ENCODE measurements around the gene CFAP210.

The CFAP210 gene

GRCh38 chr2:169709981-169710380 is 15.8 kb upstream of the CFAP210 start:
- ChIA-PET CTCF (no interaction called here), POLR2A (no interaction called here)
- no peaks in the 10 kb centered on the region for H3K4me1 ChIP-seq (ENCODE audit: control insufficient read depth, insufficient read depth, low read length)
- TF ChIP-seq SETDB1 (IDR thresholded peaks at IDR 0.05; ENCODE audit: insufficient read length, low read length) (no peak), ZNF555 (tag by site-specific recombination; conservative IDR thresholded peaks at IDR 0.05) (no peak), ZNF645 (tag by site-specific recombination; IDR thresholded peaks at IDR 0.05) (no peak), ZNF404 (tag by site-specific recombination; IDR thresholded peaks at IDR 0.05) (no peak), ZNF518A (tag by site-specific recombination; conservative IDR thresholded peaks at IDR 0.05; ENCODE audit: low read depth) (no peak), TCF7L2 (IDR thresholded peaks at IDR 0.05; ENCODE audit: borderline replicate concordance, low read depth, low read length) (no peak), ZNF561 (tag by site-specific recombination; IDR thresholded peaks at IDR 0.05; ENCODE audit: borderline replicate concordance) (no peak), BCL11B (tag by site-specific recombination; IDR thresholded peaks at IDR 0.05; ENCODE audit: low read depth) (no peak), ZNF211 (tag by site-specific recombination; IDR thresholded peaks at IDR 0.05; ENCODE audit: low read depth) (no peak), ZNF394 (tag by site-specific recombination; IDR thresholded peaks at IDR 0.05; ENCODE audit: borderline replicate concordance) (no peak), ZFP69B (tag by site-specific recombination; IDR thresholded peaks at IDR 0.05) (no peak), ZNF354C (tag by site-specific recombination; IDR thresholded peaks at IDR 0.05; ENCODE audit: borderline replicate concordance, low read depth) (no peak), ZSCAN5A (tag by site-specific recombination; IDR thresholded peaks at IDR 0.05) (no peak)
- peaks cover 0 to 13% of the 10 kb centered on the region in 2 experiments; a peak in 1 of 3 replicates for H3K36me3 ChIP-seq (ENCODE audit: control insufficient read depth in 2 of 2, insufficient read depth in 1 of 2, low read length in 2 of 2)
- no peak overlapping the region for H3K27ac ChIP-seq (ENCODE audit: extremely low read depth, low read depth, low read length)
- no peaks in the 10 kb centered on the region for H3K9me3 ChIP-seq (ENCODE audit: control insufficient read depth, insufficient read depth, low read depth, low read length)
- no peak overlapping the region for H3K4me3 ChIP-seq (ENCODE audit: low read depth, low read length)

- Histone ChIP-seq H3K4me1 (ENCODE audit: control insufficient read depth, insufficient read depth, low read length) (no peaks in the 10 kb centered on the region), H3K36me3 (ENCODE audit: control insufficient read depth in 2 of 2, insufficient read depth in 1 of 2, low read length in 2 of 2) (peaks cover 0 to 14% of the 10 kb centered on the region in 2 experiments; a peak in 1 of 3 replicates), H3K27ac (ENCODE audit: extremely low read depth, low read depth, low read length) (no peak overlapping the region), H3K9me3 (ENCODE audit: control insufficient read depth, insufficient read depth, low read depth, low read length) (no peaks in the 10 kb centered on the region), H3K4me3 (ENCODE audit: low read depth, low read length) (no peak overlapping the region)
- CTCF ChIA-PET: no interaction called here
- no peak for TF ChIP-seq ZNF398 (tag by site-specific recombination; IDR thresholded peaks at IDR 0.05)
- no peak for TF ChIP-seq ZNF404 (tag by site-specific recombination; IDR thresholded peaks at IDR 0.05)
- POLR2A ChIA-PET: no interaction called here
Observed at GRCh38 chr2:169709331-169709730, 15.1 kb upstream of the CFAP210 start.

All from HEK293 (cell line).